Esophagus muscularis mucosa (tissue), 4 donors: ENCODE measurements around the gene LRRC4C.

ENCODE experiments used
- CTCF ChIP-seq, 3 experiments: fragments of 200-600 bp in 2 of 3; fragments of 450-650 bp in 1 of 3; sonication (generic) in 2 of 3; IDR thresholded peaks; one replicate each; pipeline ENCODE4 v1.5.1; 2017 to 2019; ENCODE audit warnings: antibody characterized with exemption in 3 of 3, mild to moderate bottlenecking in 2 of 3, moderate library complexity in 1 of 3
- EP300 ChIP-seq: sonication (generic); formaldehyde crosslinking; IDR thresholded peaks from one replicate; pipeline ENCODE4 v1.6.1; 2017; ENCODE audit warnings: antibody characterized with exemption
- POLR2A ChIP-seq: fragments of 450-650 bp; IDR thresholded peaks from one replicate; pipeline ENCODE4 v1.6.1; 2017; ENCODE audit warnings: antibody characterized with exemption, moderate library complexity, mild to moderate bottlenecking, low read depth
- POLR2AphosphoS5 ChIP-seq, 2 donors: sonication (generic); formaldehyde crosslinking; IDR thresholded peaks; one replicate each; pipeline ENCODE4 v1.6.1; 2017; ENCODE audit warnings: antibody characterized with exemption in 2 of 2

GRCh38 chr11:41146326-41146725 lies 313.1 kb downstream of the LRRC4C start:
- TF ChIP-seq CTCF (IDR thresholded peaks at IDR 0.05) (no peak), EP300 (no peak), POLR2AphosphoS5 (IDR thresholded peaks at IDR 0.05) (no peak), POLR2A (no peak)
